ENCODE data around the gene RIMS3. TPM values are rescaled to one million over a fixed set of nuclear protein-coding genes. Genes with fewer than 3 reads are reported as not detected.

RIMS3 gene
- total RNA-seq, 4 donors from 2014 or later: 0.79 to 2.2 (median 1.7) TPM

- no peak for ATAC-seq (ENCODE audit: low FRiP score)
These were observed 69.9 kb downstream of the RIMS3 start for GRCh38 chr1:40595623-40596022.

GRCh38 chr1:40594187-40594531, 71.3 kb downstream of the RIMS3 start:
- no peak for TF ChIP-seq CTCF (IDR thresholded peaks at IDR 0.05)
- ATAC-seq (ENCODE audit: low FRiP score) (no peak), DNase-seq (ENCODE audit: low spot score) (no peak)

More at GRCh38 chr1:40595623-40596022, 69.9 kb downstream of the RIMS3 start:
- no peak for TF ChIP-seq CTCF (IDR thresholded peaks at IDR 0.05)
- no peak for DNase-seq (ENCODE audit: low spot score)

GRCh38 chr1:40593449-40594186, 71.9 kb downstream of the RIMS3 start:
- no peak for TF ChIP-seq CTCF (IDR thresholded peaks at IDR 0.05)
- DNase-seq (ENCODE audit: low spot score) (no peak), ATAC-seq (ENCODE audit: low FRiP score) (no peak)

GRCh38 chr1:40592107-40592803, 73.2 kb downstream of the RIMS3 start:
- ATAC-seq (ENCODE audit: low FRiP score) (no peak), DNase-seq (ENCODE audit: low spot score) (no peak)
- TF ChIP-seq CTCF (IDR thresholded peaks at IDR 0.05): no peak

- DNase-seq (ENCODE audit: low spot score): no peak
- no peak for ATAC-seq (ENCODE audit: low FRiP score)
- no peak for TF ChIP-seq CTCF (IDR thresholded peaks at IDR 0.05)
These were observed 76.9 kb downstream of the RIMS3 start for GRCh38 chr1:40588586-40588985.

GRCh38 chr1:40583980-40584379, 81.5 kb downstream of the RIMS3 start:
- DNase-seq (ENCODE audit: low spot score): no peak
- no peak for TF ChIP-seq CTCF (IDR thresholded peaks at IDR 0.05)
- ATAC-seq (ENCODE audit: low FRiP score): no peak

- TF ChIP-seq CTCF (IDR thresholded peaks at IDR 0.05): no peak
- no peak for ATAC-seq (ENCODE audit: low FRiP score)
- DNase-seq (ENCODE audit: low spot score): no peak
These were observed 83.4 kb downstream of the RIMS3 start for GRCh38 chr1:40582116-40582515.
